22Rv1 (cell line): ENCODE data around the gene ZFC3H1.
A peak's percentile ranks its signal among the peaks of the same experiment; 100 is the strongest.
"Not testable (repeated sequence)": the region's sequence is repeated elsewhere in the genome, so short reads cannot be mapped to it uniquely, and the experiment has no call there.

Experiments
- H3K27ac ChIP-seq: fragments of 450-650 bp; 2 replicates; pipeline ENCODE4 v1.5.1; 2017
- CTCF ChIP-seq: fragments of 450-650 bp; IDR thresholded peaks from 2 replicates; pipeline ENCODE4 v1.5.1; 2017; ENCODE audit warnings: mild to moderate bottlenecking
- ZFX ChIP-seq: fragments of 450-650 bp; IDR thresholded peaks from 2 replicates; pipeline ENCODE4 v1.6.1; 2017; ENCODE audit warnings: antibody characterized with exemption, borderline replicate concordance

Gene ZFC3H1

GRCh38 chr12:71702590-71702989 is 38.9 kb upstream of the ZFC3H1 start:
- no peak for TF ChIP-seq CTCF
- no peak for TF ChIP-seq ZFX
- H3K27ac ChIP-seq: no peak overlapping the region

- H3K27ac ChIP-seq: not testable (repeated sequence)
Observed at GRCh38 chr12:71702181-71702580, 38.5 kb upstream of the ZFC3H1 start.

- no peak overlapping the region for H3K27ac ChIP-seq
- no peak for TF ChIP-seq CTCF
- no peak for TF ChIP-seq ZFX
Observed at GRCh38 chr12:71695782-71696181, 32.1 kb upstream of the ZFC3H1 start.

- no peak for TF ChIP-seq ZFX
- no peak for TF ChIP-seq CTCF
- H3K27ac ChIP-seq: no peak overlapping the region
Observed at GRCh38 chr12:71694099-71694820, 30.6 kb upstream of the ZFC3H1 start.

- not testable (repeated sequence) for H3K27ac ChIP-seq
Observed at GRCh38 chr12:71693651-71694050, 30.0 kb upstream of the ZFC3H1 start.

GRCh38 chr12:71693126-71693525 is 29.5 kb upstream of the ZFC3H1 start:
- no peak for TF ChIP-seq CTCF
- no peak for TF ChIP-seq ZFX

GRCh38 chr12:71691504-71692129 is 28.0 kb upstream of the ZFC3H1 start:
- no peak overlapping the region for H3K27ac ChIP-seq
- TF ChIP-seq ZFX (no peak), CTCF (no peak)

More at GRCh38 chr12:71693126-71693525, 29.5 kb upstream of the ZFC3H1 start:
- H3K27ac ChIP-seq: no peak overlapping the region

- H3K27ac ChIP-seq: no peak overlapping the region
- TF ChIP-seq ZFX (no peak), CTCF (no peak)
Observed at GRCh38 chr12:71688961-71689570, 25.4 kb upstream of the ZFC3H1 start.

- peak overlapping the region; percentile 92 for H3K27ac ChIP-seq
Observed at GRCh38 chr12:71687172-71687571, 23.5 kb upstream of the ZFC3H1 start.
